SU-DHL-6 (cell line): ENCODE data around the gene PCP2.

Source experiments
- H2AFZ ChIP-seq: fragments of 200-600 bp; sonication (generic); 2 replicates; pipeline ENCODE4 v1.6.1; 2014; ENCODE audit warnings: low read depth, mild to moderate bottlenecking, moderate library complexity, mixed read lengths, antibody characterized with exemption, low read length; ENCODE audit not compliant: severe bottlenecking
- H3F3A ChIP-seq: fragments of 200-600 bp; shearing (Covaris generic); 2 replicates; pipeline ENCODE4 v1.6.0; 2016; ENCODE audit warnings: antibody characterized with exemption, mild to moderate bottlenecking; ENCODE audit not compliant: insufficient read depth
- H3K27ac ChIP-seq: fragments of 200-600 bp; sonication (generic); 2 replicates; pipeline ENCODE4 v1.5.1; 2016; ENCODE audit warnings: low read depth, mild to moderate bottlenecking, low read length, moderate library complexity, mixed read lengths
- H3K27me3 ChIP-seq: fragments of 200-600 bp; sonication (generic), shearing (Covaris generic); 2 replicates; pipeline ENCODE4 v1.6.0; 2014; ENCODE audit warnings: mild to moderate bottlenecking, low read length
- H3K36me3 ChIP-seq: fragments of 200-600 bp; sonication (generic); 2 replicates; pipeline ENCODE4 v1.6.1; 2014; ENCODE audit warnings: mild to moderate bottlenecking, low read length, mixed read lengths
- H3K4me2 ChIP-seq: fragments of 300-600, 200-600 bp; shearing (Covaris generic), sonication (generic); 2 replicates; pipeline ENCODE4 v1.6.0; 2014; ENCODE audit warnings: low read length, low read depth, mild to moderate bottlenecking; ENCODE audit not compliant: poor library complexity, severe bottlenecking
- H3K4me3 ChIP-seq: fragments of 200-600 bp; sonication (generic); 2 replicates; pipeline ENCODE4 v1.5.1; 2014; ENCODE audit warnings: antibody characterized with exemption, low read length, mild to moderate bottlenecking, mixed read lengths; ENCODE audit not compliant: insufficient read depth, poor library complexity, severe bottlenecking
- H3K79me2 ChIP-seq: fragments of 200-600 bp; sonication (generic); 2 replicates; pipeline ENCODE4 v1.6.1; 2014; ENCODE audit warnings: mild to moderate bottlenecking, low read length, moderate library complexity; ENCODE audit not compliant: insufficient read depth
- H3K9ac ChIP-seq: fragments of 200-600 bp; sonication (generic); 2 replicates; pipeline ENCODE4 v1.7.0; 2014; ENCODE audit warnings: mild to moderate bottlenecking, low read length
- H3K9me2 ChIP-seq: fragments of 200-600 bp; sonication (generic); replicated peaks from 2 replicates; pipeline ENCODE4 v1.6.1; 2014; ENCODE audit warnings: low read length; ENCODE audit not compliant: insufficient read depth
- H3K9me3 ChIP-seq: fragments of 200-600 bp; sonication (generic); 2 replicates; pipeline ENCODE4 v1.6.1; 2014; ENCODE audit warnings: low read length, mixed read lengths; ENCODE audit not compliant: insufficient read depth
- H4K20me1 ChIP-seq: fragments of 200-600 bp; sonication (generic); 2 replicates; pipeline ENCODE4 v1.6.1; 2014; ENCODE audit warnings: low read depth, mild to moderate bottlenecking, antibody characterized with exemption, low read length, moderate library complexity, mixed read lengths
- CTCF ChIP-seq: fragments of 200-600 bp; sonication (generic); IDR thresholded peaks from one replicate; pipeline ENCODE4 v1.5.1; 2017; ENCODE audit warnings: antibody characterized with exemption, mild to moderate bottlenecking, low read length, moderate library complexity; ENCODE audit not compliant: insufficient read depth, poor library complexity, severe bottlenecking
- EZH2phosphoT487 ChIP-seq: fragments of 200-600 bp; sonication (generic), shearing (Covaris generic); conservative IDR thresholded peaks from 2 replicates; pipeline ENCODE4 v1.6.1; 2018; ENCODE audit warnings: mild to moderate bottlenecking, antibody characterized with exemption, low read length, moderate library complexity, mixed read lengths

The PCP2 gene

GRCh38 chr19:7641290-7642276, 8.1 kb upstream of the PCP2 start:
- H3K36me3 ChIP-seq: no peaks in the 10 kb centered on the region
- H3K4me2 ChIP-seq: no peak overlapping the region
- no peak overlapping the region for H3K9ac ChIP-seq
- H3F3A ChIP-seq: no peaks in the 10 kb centered on the region
- TF ChIP-seq EZH2phosphoT487: no peak
- no peak overlapping the region for H3K27ac ChIP-seq
- H3K9me2 ChIP-seq: no peaks in the 10 kb centered on the region
- no peaks in the 10 kb centered on the region for H3K27me3 ChIP-seq
- H4K20me1 ChIP-seq: no peaks in the 10 kb centered on the region
- 0 out of 2 replicates have a peak, but pooled peaks cover 7% of the 10 kb centered on the region for H3K79me2 ChIP-seq
- no peaks in the 10 kb centered on the region for H3K9me3 ChIP-seq
- H2AFZ ChIP-seq: no peak overlapping the region
- H3K4me3 ChIP-seq: no peak overlapping the region

DNA sequence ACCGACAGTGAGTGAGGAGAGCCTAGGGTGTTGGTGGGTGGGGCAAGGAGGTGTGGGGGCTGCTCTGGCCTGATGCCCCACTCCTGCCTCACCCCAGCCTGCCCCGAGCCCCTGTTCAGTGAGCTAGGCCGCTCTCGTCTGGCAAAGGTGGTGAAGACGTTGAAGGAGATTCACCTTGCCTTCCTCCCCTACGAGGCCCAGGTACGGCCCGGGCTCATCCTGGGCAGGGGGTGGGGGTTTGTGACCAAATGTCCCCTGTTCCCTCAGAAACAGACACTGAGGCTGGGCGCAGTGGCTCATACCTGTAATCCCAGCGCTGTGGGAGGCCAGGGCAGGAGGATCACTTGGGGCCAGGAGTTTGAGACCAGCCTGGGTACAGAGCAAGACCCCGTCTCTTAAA, 7.3 kb upstream of the PCP2 start:
- Histone ChIP-seq H3K36me3 (no peaks in the 10 kb centered on the region), H3K9me3 (no peaks in the 10 kb centered on the region), H3K9me2 (no peaks in the 10 kb centered on the region), H3K79me2 (0 out of 2 replicates have a peak, but pooled peaks cover 7% of the 10 kb centered on the region), H4K20me1 (no peaks in the 10 kb centered on the region), H3F3A (no peaks in the 10 kb centered on the region), H3K27me3 (no peaks in the 10 kb centered on the region), H3K4me2 (no peak overlapping the region), H2AFZ (no peak overlapping the region), H3K27ac (no peak overlapping the region), H3K4me3 (no peak overlapping the region), H3K9ac (no peak overlapping the region)
- no peak for TF ChIP-seq CTCF
- TF ChIP-seq EZH2phosphoT487: no peak

- Histone ChIP-seq H3K9me3 (no peaks in the 10 kb centered on the region), H3K9me2 (no peaks in the 10 kb centered on the region), H2AFZ (no peak overlapping the region), H3K27me3 (no peaks in the 10 kb centered on the region), H4K20me1 (no peaks in the 10 kb centered on the region), H3F3A (no peaks in the 10 kb centered on the region), H3K4me2 (no peak overlapping the region), H3K9ac (no peak overlapping the region), H3K27ac (no peak overlapping the region), H3K4me3 (no peak overlapping the region), H3K79me2 (0 out of 2 replicates have a peak, but pooled peaks cover 7% of the 10 kb centered on the region), H3K36me3 (no peaks in the 10 kb centered on the region)
- no peak for TF ChIP-seq EZH2phosphoT487
- no peak for TF ChIP-seq CTCF
Observed at GRCh38 chr19:7639863-7640348, 6.4 kb upstream of the PCP2 start.
